Measurements from ENCODE around the gene SURF1.

GRCh38 chr9:133379153-133380086, 23.1 kb upstream of the SURF1 start:
- TF ChIP-seq POLR2AphosphoS5 (IDR thresholded peaks at IDR 0.05; ENCODE audit: borderline replicate concordance, low read depth, low read length) (no peak), EZH2 (IDR thresholded peaks at IDR 0.05) (no peak)
